ENCODE results near the gene ANKRD16.
A peak's percentile ranks its signal among the peaks of the same experiment; 100 is the strongest.
"Not testable (repeated sequence)": the region's sequence is repeated elsewhere in the genome, so short reads cannot be mapped to it uniquely, and the experiment has no call there.

Gene ANKRD16

GRCh38 chr10:5903563-5903962 is 13.9 kb upstream of the ANKRD16 start:
- DNase-seq (ENCODE audit: low spot score) = no peak

- DNase-seq (ENCODE audit: low spot score) = no peak
Measured at GRCh38 chr10:5902511-5903274, 13.0 kb upstream of the ANKRD16 start.

- no peak for DNase-seq (ENCODE audit: low spot score)
Measured at GRCh38 chr10:5900247-5900646, 10.6 kb upstream of the ANKRD16 start.

GRCh38 chr10:5898163-5898562 is 8.5 kb upstream of the ANKRD16 start:
- no peak for DNase-seq (ENCODE audit: low spot score)

GRCh38 chr10:5897504-5897903 is 7.8 kb upstream of the ANKRD16 start:
- DNase-seq (ENCODE audit: low spot score) = no peak

- no peak for DNase-seq (ENCODE audit: low spot score)
Measured at GRCh38 chr10:5897053-5897340, 7.3 kb upstream of the ANKRD16 start.

- DNase-seq (ENCODE audit: low spot score) = no peak
Measured at GRCh38 chr10:5896208-5897052, 6.7 kb upstream of the ANKRD16 start.

GRCh38 chr10:5895804-5896203 is 6.1 kb upstream of the ANKRD16 start:
- DNase-seq (ENCODE audit: low spot score) = no peak

GRCh38 chr10:5895365-5895764 is 5.7 kb upstream of the ANKRD16 start:
- no peak for DNase-seq (ENCODE audit: low spot score)

GRCh38 chr10:5894873-5895272 is 5.2 kb upstream of the ANKRD16 start:
- DNase-seq (ENCODE audit: low spot score) = no peak

- DNase-seq (ENCODE audit: low spot score) = no peak
Measured at GRCh38 chr10:5894403-5894802, 4.7 kb upstream of the ANKRD16 start.

- no peak for DNase-seq (ENCODE audit: low spot score)
Measured at GRCh38 chr10:5893321-5893720, 3.6 kb upstream of the ANKRD16 start.

GRCh38 chr10:5892007-5892406 is 2.3 kb upstream of the ANKRD16 start:
- DNase-seq (ENCODE audit: low spot score) = peak; percentile 25

GRCh38 chr10:5891009-5891408 is 1.3 kb upstream of the ANKRD16 start:
- DNase-seq (ENCODE audit: low spot score) = no peak

GRCh38 chr10:5890452-5890915 is 791 bp upstream of the ANKRD16 start:
- peak; percentile 45 for DNase-seq (ENCODE audit: low spot score)

- peak; percentile 47 for DNase-seq (ENCODE audit: low spot score)
Measured at GRCh38 chr10:5888843-5889623, 660 bp downstream of the ANKRD16 start.

- no peak for DNase-seq (ENCODE audit: low spot score)
Measured at GRCh38 chr10:5888351-5888750, 1.3 kb downstream of the ANKRD16 start.

GRCh38 chr10:5887641-5888040 is 2.1 kb downstream of the ANKRD16 start:
- DNase-seq (ENCODE audit: low spot score) = no peak

GRCh38 chr10:5887029-5887428 is 2.7 kb downstream of the ANKRD16 start:
- no peak for DNase-seq (ENCODE audit: low spot score)

GRCh38 chr10:5885619-5886018 is 4.1 kb downstream of the ANKRD16 start:
- DNase-seq (ENCODE audit: low spot score) = no peak

- DNase-seq (ENCODE audit: low spot score) = no peak
Measured at GRCh38 chr10:5882961-5883360, 6.7 kb downstream of the ANKRD16 start.

GRCh38 chr10:5877041-5877440 is 12.7 kb downstream of the ANKRD16 start:
- DNase-seq (ENCODE audit: low spot score) = not testable (repeated sequence)

All from AG20443 (cell line).